Smooth muscle cell (in vitro differentiated cells): ENCODE data around the gene INSYN2B. TPM values are rescaled to one million over a fixed set of nuclear protein-coding genes. Genes with fewer than 3 reads are reported as not detected.

Experiments
- DNase-seq: peaks from one replicate; lab custom pipeline; 2025; ENCODE audit not compliant: unreplicated experiment; lab: John Stamatoyannopoulos, UW
- H2AFZ ChIP-seq: fragments of 200-600 bp; sonication (generic); 2 replicates; pipeline ENCODE4 v1.6.0; 2016; ENCODE audit warnings: antibody characterized with exemption, low read depth, mild to moderate bottlenecking
- H3F3A ChIP-seq: fragments of 200-600 bp; sonication (generic); 2 replicates; pipeline ENCODE4 v1.6.0; 2017; ENCODE audit warnings: antibody characterized with exemption, low read depth
- H3K27ac ChIP-seq: fragments of 200-600 bp; sonication (generic); 2 replicates; pipeline ENCODE4 v1.5.1; 2016; ENCODE audit warnings: low read depth, mild to moderate bottlenecking
- H3K27me3 ChIP-seq: fragments of 200-600 bp; sonication (generic); 2 replicates; pipeline ENCODE4 v1.6.1; 2016; ENCODE audit warnings: low read depth, mild to moderate bottlenecking
- H3K36me3 ChIP-seq: fragments of 200-600 bp; sonication (generic); 2 replicates; pipeline ENCODE4 v1.5.1; 2016; ENCODE audit warnings: low read depth
- H3K4me1 ChIP-seq: fragments of 200-600 bp; sonication (generic); 2 replicates; pipeline ENCODE4 v1.5.1; 2016; ENCODE audit warnings: low read depth
- H3K4me2 ChIP-seq: fragments of 200-600 bp; sonication (generic); 2 replicates; pipeline ENCODE4 v1.6.0; 2016; ENCODE audit warnings: mild to moderate bottlenecking
- H3K4me3 ChIP-seq: fragments of 200-600 bp; sonication (generic); 2 replicates; pipeline ENCODE4 v1.5.1; 2016; ENCODE audit warnings: mild to moderate bottlenecking
- H3K79me2 ChIP-seq: fragments of 200-600 bp; sonication (generic); 2 replicates; pipeline ENCODE4 v1.6.0; 2016; ENCODE audit warnings: low read depth, mild to moderate bottlenecking
- H3K9ac ChIP-seq: fragments of 200-600 bp; sonication (generic); 2 replicates; pipeline ENCODE4 v1.6.0; 2016; ENCODE audit warnings: low read depth
- H3K9me3 ChIP-seq: fragments of 200-600 bp; sonication (generic); replicated peaks from 2 replicates; pipeline ENCODE4 v1.5.1; 2016; ENCODE audit warnings: low read depth
- H4K20me1 ChIP-seq: fragments of 200-600 bp; sonication (generic); 2 replicates; pipeline ENCODE4 v1.6.0; 2016; ENCODE audit warnings: low read depth
- CTCF ChIP-seq: fragments of 200-600 bp; sonication (generic); IDR thresholded peaks from 2 replicates; pipeline ENCODE4 v1.5.1; 2017; ENCODE audit warnings: borderline replicate concordance, mild to moderate bottlenecking, antibody characterized with exemption; ENCODE audit not compliant: insufficient read depth, poor library complexity, severe bottlenecking
- WGBS: methylation state at CpG from one replicate; pipeline ENCODE4 v1.1.7; 2016; ENCODE audit warnings: low lambda C conversion rate; 5-methylcytosine and 5-hydroxymethylcytosine counted together
- polyA plus RNA-seq: library from polyadenylated mRNA; unstranded; fragments of >200 nt; fragmentation: Nextera tagmentation; extraction: Ambion mirVana; gene quantifications from 2 replicates; pipeline ENCODE4 v1.2.1, GENCODE V29; 2016
- total RNA-seq: library from RNA; depleted of rRNA; stranded (reverse); fragments of >200 nt; gene quantifications from 2 replicates; pipeline ENCODE4 v1.2.3, GENCODE V29; 2014

Gene INSYN2B
- total and polyA plus RNA-seq, 2 experiments from 2014 or later = 2.7 to 13.8 TPM

DNA sequence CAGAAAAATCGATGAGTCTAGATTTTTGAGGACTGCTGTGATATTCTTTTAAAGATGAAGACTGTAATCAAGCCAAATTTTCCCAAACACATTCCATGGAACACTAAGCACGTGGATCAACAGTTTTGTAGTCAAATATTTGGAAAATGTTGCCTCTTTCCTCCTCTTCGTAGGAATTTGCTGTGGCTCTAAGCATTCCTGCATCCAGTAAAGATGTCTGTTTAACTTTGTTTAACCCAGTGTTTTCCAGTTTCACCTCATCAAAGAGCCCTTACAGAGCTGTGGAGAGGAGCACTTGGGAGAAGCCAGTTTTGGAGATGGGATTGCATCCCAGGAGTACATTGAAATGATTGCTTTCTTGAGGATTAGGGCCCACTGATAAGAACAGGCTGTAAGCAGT lies 58.9 kb downstream of the INSYN2B start:
- H2AFZ ChIP-seq = no peak overlapping the region
- no peaks in the 10 kb centered on the region for H3F3A ChIP-seq
- WGBS = 45% methylated on average over 3 of the region's 3 CpGs
- no peak overlapping the region for H3K9ac ChIP-seq
- no peak for DNase-seq
- H3K27me3 ChIP-seq = no peaks in the 10 kb centered on the region
- no peaks in the 10 kb centered on the region for H3K9me3 ChIP-seq
- no peaks in the 10 kb centered on the region for H3K36me3 ChIP-seq
- H3K4me2 ChIP-seq = no peak overlapping the region
- no peak overlapping the region for H3K4me3 ChIP-seq
- no peaks in the 10 kb centered on the region for H3K79me2 ChIP-seq
- no peak overlapping the region for H3K27ac ChIP-seq
- TF ChIP-seq CTCF = no peak
- no peaks in the 10 kb centered on the region for H3K4me1 ChIP-seq
- H4K20me1 ChIP-seq = no peaks in the 10 kb centered on the region

DNA sequence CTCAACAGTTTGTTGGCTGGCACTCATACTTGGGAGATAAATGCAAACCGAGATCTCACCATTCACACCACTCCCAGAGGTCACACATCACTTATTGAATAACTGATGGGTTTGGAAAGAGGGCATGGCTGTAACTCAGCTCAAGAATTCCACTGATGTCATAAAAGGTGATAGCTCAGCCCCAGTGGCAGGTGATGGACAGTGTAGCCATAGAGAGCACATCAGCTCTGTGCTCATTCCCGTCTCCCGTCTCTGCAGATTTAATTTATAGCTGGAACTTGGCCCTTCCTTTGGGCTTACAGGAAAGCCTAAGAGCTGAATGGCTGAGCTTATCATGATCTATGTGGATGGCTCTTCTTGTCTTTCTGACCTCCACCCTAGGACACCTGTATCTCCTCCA lies 59.8 kb downstream of the INSYN2B start:
- Histone ChIP-seq H3K9me3 (no peaks in the 10 kb centered on the region), H2AFZ (no peak overlapping the region), H3K4me2 (no peak overlapping the region), H3K27me3 (no peaks in the 10 kb centered on the region), H3K79me2 (no peaks in the 10 kb centered on the region), H3K4me3 (no peak overlapping the region), H3K27ac (no peak overlapping the region), H3K36me3 (no peaks in the 10 kb centered on the region), H3F3A (no peaks in the 10 kb centered on the region), H3K9ac (no peak overlapping the region), H3K4me1 (no peaks in the 10 kb centered on the region), H4K20me1 (no peaks in the 10 kb centered on the region)
- no peak for DNase-seq
- no peak for TF ChIP-seq CTCF
- 98% methylated on average over 3 of the region's 3 CpGs for WGBS

- Histone ChIP-seq H3K27ac (no peak overlapping the region), H3K27me3 (no peaks in the 10 kb centered on the region), H3K4me2 (no peak overlapping the region), H2AFZ (no peak overlapping the region), H3F3A (no peaks in the 10 kb centered on the region), H3K36me3 (no peaks in the 10 kb centered on the region), H3K9me3 (no peaks in the 10 kb centered on the region), H3K79me2 (no peaks in the 10 kb centered on the region), H4K20me1 (peaks cover 3% of the 10 kb centered on the region), H3K4me1 (no peaks in the 10 kb centered on the region), H3K4me3 (no peak overlapping the region), H3K9ac (no peak overlapping the region)
- no peak for TF ChIP-seq CTCF
- 96% methylated on average over 2 of the region's 2 CpGs for WGBS
- DNase-seq = no peak
Observed at GRCh38 chr5:169918228-169918627, 62.1 kb downstream of the INSYN2B start.

GRCh38 chr5:169917500-169917899 lies 62.8 kb downstream of the INSYN2B start:
- Histone ChIP-seq H3K9me3 (no peaks in the 10 kb centered on the region), H4K20me1 (peaks cover 3% of the 10 kb centered on the region), H3K4me3 (no peak overlapping the region), H2AFZ (no peak overlapping the region), H3K9ac (no peak overlapping the region), H3K36me3 (no peaks in the 10 kb centered on the region), H3K79me2 (no peaks in the 10 kb centered on the region), H3K27me3 (no peaks in the 10 kb centered on the region), H3K4me2 (no peak overlapping the region), H3K27ac (no peak overlapping the region), H3K4me1 (no peaks in the 10 kb centered on the region), H3F3A (no peaks in the 10 kb centered on the region)
- no peak for DNase-seq
- TF ChIP-seq CTCF = no peak
- 92% methylated on average over 2 of the region's 2 CpGs for WGBS
